GM12878 (cell line): ENCODE results near the gene MMP1.

Experiments used
- CTCF ChIP-seq, 3 experiments: IDR thresholded peaks in 2 of 3; conservative IDR thresholded peaks in 1 of 3; 2 replicates each; pipeline ENCODE4 v1.5.1; 2011; ENCODE audit warnings: low read depth in 3 of 3, low read length in 3 of 3, mild to moderate bottlenecking in 3 of 3, control low read depth in 2 of 3, moderate library complexity in 2 of 3, inconsistent platforms in 1 of 3, mixed read lengths in 1 of 3; ENCODE audit not compliant: control insufficient read depth in 2 of 3, insufficient read depth in 1 of 3; ENCODE audit errors: extremely low read depth in 1 of 3
- EP300 ChIP-seq, 2 experiments: fragments of 150-350 bp in 1 of 2; IDR thresholded peaks; 2 replicates each; pipeline ENCODE4 v1.6.1; 2011 to 2012; ENCODE audit warnings: low read depth in 2 of 2, low read length in 2 of 2, borderline replicate concordance in 1 of 2, improper control_type of control experiment in 1 of 2, inconsistent platforms in 1 of 2; ENCODE audit not compliant: control insufficient read depth in 1 of 2
- EZH2 ChIP-seq: IDR thresholded peaks from 2 replicates; pipeline ENCODE4 v1.6.1; 2012; ENCODE audit warnings: low read depth, mild to moderate bottlenecking, control low read depth, inconsistent platforms, low read length, borderline replicate concordance; ENCODE audit not compliant: control insufficient read depth
- GABPA ChIP-seq: IDR thresholded peaks from 2 replicates; pipeline ENCODE4 v1.6.1; 2014; ENCODE audit warnings: antibody characterized with exemption, low read depth, mild to moderate bottlenecking, inconsistent platforms
- POLR2A ChIP-seq: IDR thresholded peaks from 2 replicates; pipeline ENCODE4 v1.6.1; 2011; ENCODE audit warnings: low read depth, mild to moderate bottlenecking, low read length
- SMC3 ChIP-seq: IDR thresholded peaks from 2 replicates; pipeline ENCODE4 v1.6.1; 2011; ENCODE audit warnings: low read length, improper control_type of control experiment, borderline replicate concordance
- SRF ChIP-seq, 2 experiments: IDR thresholded peaks; 2 replicates each; pipeline ENCODE4 v1.6.1; 2011; ENCODE audit warnings: low read depth in 2 of 2, low read length in 2 of 2, mild to moderate bottlenecking in 1 of 2, moderate library complexity in 1 of 2
- STAT1 ChIP-seq: fragments of 450-650 bp; conservative IDR thresholded peaks from 2 replicates; pipeline ENCODE4 v1.6.1; 2014; ENCODE audit warnings: antibody characterized with exemption, mild to moderate bottlenecking

GRCh38 chr11:102799681-102800340, 1.9 kb upstream of the MMP1 start:
- TF ChIP-seq POLR2A (no peak), CTCF (IDR thresholded peaks at IDR 0.05 in 2 of 3, conservative IDR thresholded peaks at IDR 0.05 in 1 of 3; ENCODE audit: control insufficient read depth in 2 of 3, extremely low read depth in 1 of 3, insufficient read depth in 1 of 3, low read depth in 3 of 3, low read length in 3 of 3) (no peak), EZH2 (no peak), SRF (IDR thresholded peaks at IDR 0.05; ENCODE audit: low read depth in 2 of 2, low read length in 2 of 2) (no peak), EP300 (IDR thresholded peaks at IDR 0.05; ENCODE audit: borderline replicate concordance in 1 of 2, control insufficient read depth in 1 of 2, low read depth in 2 of 2, low read length in 2 of 2) (no peak), STAT1 (no peak), SMC3 (no peak), GABPA (no peak)
